NCI-H526 treated with DMSO at 0.1 percent for 48 hours (cell line): ENCODE results near the gene VWA7.
"Not testable (repeated sequence)": the region's sequence is repeated elsewhere in the genome, so short reads cannot be mapped to it uniquely, and the experiment has no call there.

ENCODE experiments used
- DNase-seq: peaks from one replicate; lab custom pipeline; 2025; lab: John Stamatoyannopoulos, UW

VWA7 gene

DNA sequence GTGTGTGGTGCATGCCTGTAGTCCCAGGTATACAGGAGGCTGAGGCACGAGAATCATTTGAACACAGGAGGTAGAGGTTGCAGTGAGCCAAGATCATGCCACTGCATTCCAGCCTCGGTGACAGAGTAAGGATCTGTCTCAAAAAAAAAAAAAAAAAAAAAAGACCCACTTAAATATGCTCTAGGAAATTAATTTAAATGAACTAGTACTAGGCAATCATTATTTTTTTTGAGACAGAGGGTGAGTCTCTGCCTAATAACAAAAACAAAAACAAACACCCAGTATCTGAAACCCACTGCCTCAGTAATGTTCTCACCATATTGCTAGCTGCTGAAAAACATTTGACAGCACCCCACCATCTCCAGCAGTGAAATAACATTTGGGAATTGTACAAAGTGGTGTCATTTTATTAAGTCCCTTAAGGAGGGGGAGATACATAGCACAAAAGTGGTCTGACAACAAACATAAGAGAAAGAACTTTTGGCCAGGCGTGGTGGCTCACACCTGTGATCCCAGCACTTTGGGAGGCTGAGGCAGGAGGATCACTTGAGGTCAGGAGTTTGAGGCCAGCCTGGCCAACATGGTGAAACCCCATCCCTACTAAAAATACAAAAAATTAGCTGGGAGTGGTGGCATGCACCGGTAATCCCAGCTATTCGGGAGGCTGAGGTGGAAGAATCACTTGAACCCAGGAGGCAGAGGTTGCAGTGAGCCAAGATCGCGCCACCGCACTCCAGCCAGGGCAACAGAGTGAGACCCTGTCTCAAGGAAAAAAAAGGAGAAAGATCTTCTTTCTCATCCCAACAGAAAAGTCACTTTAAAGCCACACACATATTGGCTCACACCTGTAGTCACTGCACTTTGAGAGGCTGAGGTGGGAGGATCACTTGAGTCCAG, 24.2 kb upstream of the VWA7 start:
- not testable (repeated sequence) for DNase-seq

GRCh38 chr6:31799781-31800180, 22.7 kb upstream of the VWA7 start:
- DNase-seq = no peak

GRCh38 chr6:31797588-31797987, 20.5 kb upstream of the VWA7 start:
- DNase-seq = no peak

DNA sequence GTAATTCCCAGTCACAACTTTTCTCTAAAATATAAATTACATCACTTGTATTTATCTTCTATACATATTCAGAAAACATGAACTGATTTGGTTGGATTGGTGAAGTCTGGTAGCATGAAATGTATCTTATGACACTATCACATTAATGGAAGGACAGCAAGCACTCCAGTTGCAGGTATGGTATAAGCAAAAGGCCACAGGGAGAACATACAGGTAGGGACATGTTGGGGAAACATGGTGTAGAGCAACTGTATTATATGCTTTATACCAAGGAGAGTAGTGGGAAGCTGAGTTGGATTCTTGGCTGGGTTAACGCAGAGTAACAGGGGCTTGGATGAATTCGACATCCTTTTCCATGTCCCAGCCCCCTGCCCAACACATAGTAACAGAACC, 19.9 kb upstream of the VWA7 start:
- no peak for DNase-seq

DNA sequence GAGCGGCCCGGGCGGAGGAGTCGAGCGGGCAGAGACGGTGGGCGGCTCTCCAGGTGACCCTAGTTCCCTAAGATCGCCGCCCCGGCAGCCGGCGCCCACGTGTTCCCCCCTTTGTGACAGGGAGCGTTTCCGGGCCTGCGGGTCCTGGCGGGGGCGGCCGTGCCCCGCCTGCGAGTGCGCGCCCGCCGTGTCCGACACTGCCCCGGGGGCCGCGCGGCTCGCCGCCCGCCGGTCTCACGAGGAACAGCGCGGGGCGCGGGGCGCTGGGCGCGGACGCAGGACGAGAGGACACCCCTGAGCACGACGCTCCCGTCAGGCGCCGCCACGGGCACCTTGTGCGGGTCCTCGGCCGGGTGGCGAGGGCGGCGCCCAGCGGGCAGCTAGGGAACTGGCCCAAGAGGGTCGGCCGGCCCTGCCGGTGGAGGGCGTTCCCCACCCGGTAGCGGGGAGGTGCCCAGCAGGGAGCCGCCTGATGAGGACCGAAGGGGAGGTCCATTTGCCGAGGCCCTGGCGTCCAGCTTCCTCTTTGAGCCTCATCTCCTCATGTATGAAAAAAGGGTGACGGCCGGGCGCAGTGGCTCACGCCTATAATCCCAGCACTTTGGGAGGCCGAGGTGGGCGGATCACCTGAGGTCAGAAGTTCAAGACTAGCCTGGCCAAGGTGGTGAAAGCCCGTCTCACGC, 18.6 kb upstream of the VWA7 start, which contains the start of gene VARS1:
Gene VARS1 (minus strand): TSS at position 137 of the 683 bp plus-strand sequence. CDS start 535 bp downstream, outside the sequence.
- DNase-seq = peak; percentile 74

- DNase-seq = no peak
Measured at GRCh38 chr6:31794866-31795615, 17.9 kb upstream of the VWA7 start.

GRCh38 chr6:31794294-31794865, 17.3 kb upstream of the VWA7 start:
- DNase-seq = no peak

DNA sequence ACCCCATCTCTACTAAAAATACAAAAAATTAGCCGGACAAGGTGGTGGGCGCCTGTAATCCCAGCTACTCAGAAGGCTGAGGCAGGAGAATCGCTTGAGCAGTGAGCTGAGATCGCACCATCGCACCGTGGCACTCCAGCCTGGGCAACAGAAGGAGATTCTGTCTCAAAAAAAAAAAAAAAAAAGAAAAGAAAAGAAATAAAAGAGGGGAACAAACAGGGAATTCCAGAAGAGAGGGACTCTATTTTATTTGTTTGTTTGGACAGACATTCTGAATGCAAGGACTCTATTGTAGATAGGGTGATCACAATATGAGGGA, 16.8 kb upstream of the VWA7 start:
- DNase-seq = not testable (repeated sequence)

DNA sequence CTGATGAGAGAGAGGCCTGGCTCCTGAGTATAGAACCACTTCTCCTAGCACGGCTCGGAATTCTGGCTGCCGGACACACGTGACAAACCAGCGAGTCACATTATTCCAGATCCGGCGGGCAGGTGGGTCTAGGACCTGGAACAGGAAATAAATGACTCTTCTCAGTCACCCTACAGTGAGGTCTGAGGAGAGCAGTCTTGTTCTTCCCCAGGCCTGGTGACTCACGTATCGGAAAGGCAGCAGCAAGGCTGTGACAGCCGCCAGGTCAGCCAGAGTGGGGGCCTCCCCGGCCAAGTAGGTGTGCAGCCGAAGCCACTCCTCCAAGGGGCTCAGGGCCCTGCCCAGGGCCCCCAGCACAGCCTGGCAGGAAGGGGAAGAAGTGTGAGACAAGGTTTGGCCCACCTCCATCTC, 15.6 kb upstream of the VWA7 start:
- DNase-seq = no peak

DNA sequence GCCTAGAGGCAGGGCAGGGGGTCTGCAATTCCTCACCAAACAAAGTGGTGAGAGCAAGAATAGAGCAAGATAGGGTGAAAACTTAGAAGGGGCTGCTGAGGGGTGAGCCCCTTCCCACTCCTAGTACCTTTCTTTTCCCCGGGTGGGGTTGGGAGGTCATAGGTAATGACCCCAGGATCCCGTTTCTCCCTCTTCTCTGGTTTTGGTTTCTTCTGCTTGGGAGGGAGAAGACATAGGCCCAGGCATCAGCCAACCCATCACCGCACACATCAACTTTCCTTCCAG, 14.9 kb upstream of the VWA7 start:
- DNase-seq = no peak

- DNase-seq = peak; percentile 5
Measured at GRCh38 chr6:31791324-31792089, 14.4 kb upstream of the VWA7 start.

DNA sequence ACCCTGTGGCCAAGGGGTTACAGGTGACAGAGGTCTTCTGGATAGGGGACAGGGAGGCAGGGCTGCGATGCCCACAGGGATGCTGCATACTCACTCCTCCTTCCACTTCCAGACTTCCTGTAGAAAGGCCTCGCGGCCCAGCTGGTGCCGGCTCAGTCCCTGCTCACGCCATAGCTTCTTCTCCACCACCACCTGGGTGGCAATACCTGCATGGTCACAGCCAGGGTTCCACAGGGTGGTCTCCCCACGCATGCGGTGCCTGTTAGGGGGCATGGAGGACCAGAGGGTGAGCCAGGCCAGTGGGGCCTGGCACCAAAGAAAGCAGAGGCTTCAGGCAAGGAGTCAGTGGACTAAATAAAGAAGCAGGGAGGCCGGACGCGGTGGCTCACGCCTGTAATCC, 8.3 kb upstream of the VWA7 start:
- no peak for DNase-seq

DNA sequence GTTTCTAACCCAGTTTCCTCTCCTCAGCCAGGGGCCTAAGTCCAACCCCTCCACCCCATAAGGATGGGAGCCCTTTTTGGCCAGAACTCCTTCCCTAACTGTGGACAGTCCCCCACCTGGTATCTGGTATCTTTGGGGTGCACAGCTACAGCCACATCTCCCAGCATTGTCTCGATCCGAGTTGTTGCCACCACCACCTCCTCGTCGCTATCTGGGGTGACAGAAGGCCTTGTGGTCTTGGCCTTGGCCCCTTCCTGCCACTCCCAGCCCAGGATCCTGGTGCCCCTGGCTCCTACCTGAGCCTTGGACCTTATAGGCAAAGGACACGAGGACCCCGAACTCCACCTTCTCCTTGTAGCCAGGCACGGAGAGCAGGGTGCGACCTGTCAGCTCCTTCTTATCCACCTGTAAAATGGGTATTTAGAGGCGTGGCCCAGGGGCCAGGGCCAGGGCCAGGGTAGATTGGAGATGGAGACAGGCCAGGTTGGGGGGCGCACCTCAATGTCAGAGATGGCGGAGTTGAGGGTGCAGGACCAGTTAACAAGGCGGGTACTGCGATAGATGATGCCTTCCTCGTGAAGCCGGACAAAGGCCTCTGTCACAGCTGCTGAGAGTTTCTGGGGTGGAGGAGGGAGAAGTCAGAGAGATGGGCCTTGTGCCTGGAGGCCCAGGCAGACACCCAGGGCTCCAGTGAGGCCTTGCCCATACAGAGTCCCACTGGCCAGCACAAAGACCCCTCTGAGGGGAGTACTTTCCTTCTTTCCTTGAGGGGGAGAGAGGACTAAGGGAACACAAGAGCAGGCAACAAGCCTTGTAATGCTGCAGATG, 7.2 kb upstream of the VWA7 start:
- no peak for DNase-seq

- no peak for DNase-seq
Measured at GRCh38 chr6:31782126-31782855, 5.2 kb upstream of the VWA7 start.

- DNase-seq = no peak
Measured at GRCh38 chr6:31781244-31782125, 4.4 kb upstream of the VWA7 start.

GRCh38 chr6:31780507-31781243, 3.5 kb upstream of the VWA7 start:
- DNase-seq = no peak

GRCh38 chr6:31779908-31780307, 2.8 kb upstream of the VWA7 start:
- DNase-seq = no peak
